HG03521 (cell line): ENCODE measurements around the gene ULK2.

Experiments
- ATAC-seq: cut with Tn5 transposase; IDR thresholded peaks from one replicate; pipeline ENCODE4 v1.9.1; 2021; ENCODE audit warnings: mild to moderate bottlenecking, moderate library complexity; ENCODE audit not compliant: unreplicated experiment

ULK2 gene

DNA sequence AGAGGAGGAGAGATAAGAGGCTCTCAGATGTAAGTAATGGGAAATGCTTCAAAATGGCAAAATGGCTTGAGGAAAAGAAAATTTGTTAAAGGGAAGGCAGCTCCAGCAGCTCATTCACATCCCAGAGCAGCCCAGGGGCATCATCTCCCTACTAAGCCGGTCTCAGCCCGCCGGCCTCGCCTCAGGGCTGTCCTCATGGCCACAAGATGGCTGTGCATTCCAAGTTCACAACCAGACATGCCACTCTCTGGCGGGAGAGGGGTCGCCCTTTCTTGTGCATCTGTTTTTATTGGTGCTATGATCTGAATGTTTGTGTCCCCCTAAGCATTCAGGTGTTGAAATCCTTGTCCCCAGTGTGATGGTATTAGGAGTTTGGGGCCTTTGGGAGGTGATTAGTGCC lies 137.8 kb downstream of the ULK2 start:
- ATAC-seq = no peak

DNA sequence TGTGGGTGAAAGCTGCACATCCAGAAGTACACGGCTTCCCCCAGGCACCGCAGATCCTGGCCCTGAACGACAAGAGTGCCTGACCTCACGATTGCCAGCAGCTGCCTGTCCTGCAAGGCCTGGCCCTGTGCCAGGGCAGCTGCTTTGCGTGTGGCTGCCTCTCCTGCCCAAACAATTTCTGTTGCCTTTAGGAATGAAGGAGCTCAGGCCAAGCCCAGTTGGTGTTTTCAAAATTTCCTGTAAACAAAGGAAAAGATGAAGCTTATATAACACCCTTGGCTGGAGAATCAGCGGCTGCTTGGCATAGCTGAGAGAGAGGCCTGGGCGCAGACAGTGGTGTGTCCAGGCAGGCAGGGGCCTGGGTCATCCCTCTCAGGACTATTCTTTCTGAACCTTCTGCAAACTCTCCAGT lies 139.6 kb downstream of the ULK2 start:
- ATAC-seq = no peak

DNA sequence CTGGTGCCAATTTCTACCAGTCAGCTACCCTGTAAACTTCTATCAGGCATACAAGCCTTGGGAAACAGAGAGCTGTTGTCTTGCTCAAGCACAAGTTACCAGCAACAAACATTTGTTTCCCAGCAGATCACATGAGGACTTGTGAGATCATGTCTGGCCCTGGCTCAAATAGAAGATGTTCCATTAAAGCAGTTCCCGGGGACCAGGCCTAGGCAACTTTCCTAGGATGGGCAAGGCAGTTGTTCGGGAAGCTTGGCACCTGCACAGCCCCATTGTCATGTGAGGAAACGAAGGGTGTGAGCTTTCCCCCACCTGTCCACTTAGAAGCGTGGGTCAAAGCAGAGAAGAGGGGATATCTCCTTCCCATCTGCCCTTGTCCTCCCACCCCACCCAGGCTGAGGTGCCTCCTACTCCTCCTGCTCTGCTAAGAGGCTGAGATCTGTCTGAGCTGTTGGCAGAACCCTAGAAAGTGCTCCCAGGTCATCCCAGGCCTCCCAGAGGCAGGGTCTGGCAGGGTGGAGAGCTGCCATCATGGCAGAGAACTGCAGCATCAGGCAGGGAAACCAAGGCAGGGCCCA lies 140.1 kb downstream of the ULK2 start:
- no peak for ATAC-seq

DNA sequence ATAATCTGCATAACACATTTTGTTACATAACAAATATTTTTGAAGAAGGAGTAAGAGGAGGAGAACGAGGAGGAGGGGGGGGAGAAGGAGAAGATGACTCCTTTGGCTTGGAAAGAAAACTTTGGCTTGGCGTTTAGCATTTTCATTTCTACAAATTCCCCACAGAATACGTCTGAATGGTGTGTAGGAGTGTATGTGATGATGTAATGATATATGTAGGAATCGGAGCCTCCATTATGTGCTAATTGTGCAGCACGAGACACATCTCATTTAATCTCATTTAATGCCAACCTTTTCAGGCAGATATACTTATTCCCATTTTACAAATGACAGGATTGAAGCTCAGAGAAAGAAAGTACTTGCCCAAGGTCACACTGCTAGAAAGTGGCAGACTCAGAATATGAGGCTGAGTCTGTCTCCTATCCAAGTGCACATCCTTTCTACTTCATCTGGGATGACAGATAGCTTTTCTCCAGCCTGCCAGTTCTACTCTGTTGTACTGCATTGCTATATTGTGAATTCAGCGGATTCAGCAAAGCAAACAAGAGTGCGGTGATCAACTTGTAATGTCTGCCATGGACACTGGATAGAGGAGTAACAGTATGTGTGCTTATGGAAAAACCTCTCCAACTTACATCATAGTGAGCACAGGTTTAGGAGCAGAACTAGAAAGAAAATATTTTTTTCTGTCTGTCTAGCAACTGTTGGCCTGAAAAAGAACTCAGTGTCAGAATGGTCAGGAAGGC lies 140.9 kb downstream of the ULK2 start:
- ATAC-seq = no peak

DNA sequence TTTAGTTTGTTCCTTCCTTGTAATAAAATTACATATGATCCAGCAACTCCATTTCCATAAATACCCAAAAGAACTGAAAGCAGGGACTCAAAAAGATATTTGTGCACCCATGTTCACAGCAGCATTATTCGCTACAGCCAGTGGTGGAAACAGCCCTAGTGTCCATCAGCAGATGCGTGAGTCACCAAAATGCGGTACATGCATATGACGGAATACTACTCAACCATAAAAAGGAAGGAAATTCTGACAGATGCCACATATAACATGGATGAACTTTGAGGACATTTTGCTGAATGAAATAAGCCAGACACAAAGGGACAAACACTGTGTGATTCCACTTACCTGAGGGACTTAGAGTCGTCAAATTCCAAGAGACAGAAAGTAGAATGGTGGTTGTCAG lies 142.2 kb downstream of the ULK2 start:
- ATAC-seq = no peak

DNA sequence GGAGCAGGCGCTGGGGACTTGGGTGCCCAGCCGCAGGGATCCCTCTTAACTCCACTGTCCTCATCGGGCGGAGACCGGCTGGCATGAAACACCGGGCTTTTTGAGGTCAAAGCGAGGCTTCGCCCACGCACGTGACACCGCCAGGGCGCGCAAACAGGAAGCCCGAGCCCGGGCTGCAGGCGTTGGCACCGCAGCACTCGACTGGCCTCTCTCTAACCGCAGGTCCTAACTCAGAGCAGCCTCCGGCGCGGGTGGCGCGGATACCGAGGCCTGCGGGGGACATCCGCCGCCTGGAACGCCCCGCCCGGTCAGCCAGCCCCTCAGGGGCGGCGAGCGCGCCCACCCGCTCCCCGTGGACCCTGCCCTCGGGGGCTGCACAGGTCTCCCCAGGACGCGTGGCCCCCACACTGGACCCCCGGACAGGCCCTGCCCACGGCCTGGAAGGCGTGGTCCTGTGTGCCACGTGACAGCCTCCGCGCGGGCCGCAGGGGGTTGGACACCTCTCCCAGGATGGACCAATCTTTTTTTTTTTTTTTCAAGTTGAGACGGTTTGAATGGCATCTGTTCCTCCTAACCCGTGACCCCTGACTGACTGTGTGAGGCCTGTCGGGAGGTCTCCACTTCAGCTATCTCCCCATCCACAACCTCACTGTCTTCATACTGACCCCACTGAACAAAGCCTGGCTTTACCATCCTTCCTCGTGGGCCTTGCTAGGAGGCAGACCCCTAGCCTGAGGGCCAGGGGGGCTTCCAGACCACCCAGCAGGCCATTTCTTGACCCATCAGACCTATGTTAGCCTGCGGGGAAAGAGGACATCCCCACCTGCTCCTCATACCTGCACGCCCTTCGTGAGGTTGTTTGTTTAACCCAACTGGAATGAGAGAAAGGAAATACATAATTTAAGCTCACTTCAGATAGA lies 143.0 kb downstream of the ULK2 start:
- ATAC-seq = no peak

DNA sequence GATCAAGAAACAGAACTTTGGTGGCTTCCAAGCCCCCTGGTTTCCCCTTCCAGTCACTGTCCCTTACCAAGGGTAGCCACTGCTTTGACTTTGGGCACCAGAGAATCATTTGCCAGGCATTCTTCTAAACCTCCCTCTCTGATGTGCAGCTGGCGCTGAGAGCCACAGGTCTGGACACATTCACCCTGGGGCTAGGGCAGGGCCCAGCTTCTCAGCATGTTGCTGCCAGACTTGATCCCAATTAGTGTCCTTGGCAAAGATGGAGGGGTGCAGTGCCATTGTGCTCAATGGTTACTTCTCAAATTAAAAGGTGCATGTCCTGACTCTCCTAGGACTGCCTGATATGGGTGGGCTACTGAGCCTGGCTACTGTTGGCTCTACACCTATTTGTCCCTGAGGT lies 143.8 kb downstream of the ULK2 start:
- ATAC-seq = no peak
